Ovary (tissue), 9 donors: ENCODE measurements around the gene ALOX12B. TPM values are rescaled to one million over a fixed set of nuclear protein-coding genes. Genes with fewer than 3 reads are reported as not detected.

Experiments
- DNase-seq, 5 donors: peaks; one replicate each; pipeline ENCODE4 v3.0.0-alpha.2; 2019 to 2020
- H3K27ac ChIP-seq, 2 donors: fragments of 200-600 bp; one replicate each; pipeline versions ENCODE4 v1.5.1 to v1.8.0; 2019 to 2022
- H3K27me3 ChIP-seq: fragments of 200-600 bp; one replicate; pipeline ENCODE4 v1.8.0; 2022
- H3K36me3 ChIP-seq: fragments of 200-600 bp; sonication (generic); one replicate; pipeline ENCODE4 v1.5.1; 2019
- H3K4me1 ChIP-seq: one replicate; pipeline ENCODE4 v1.8.1; 2013; ENCODE audit warnings: mild to moderate bottlenecking, moderate library complexity; ENCODE audit not compliant: insufficient read depth
- H3K4me3 ChIP-seq: fragments of 200-600 bp; sonication (generic); one replicate; pipeline ENCODE4 v1.5.1; 2017
- H3K9me3 ChIP-seq, 2 donors: fragments of 200-600 bp in 1 of 2; sonication (generic) in 1 of 2; one replicate each; pipeline versions ENCODE4 v1.5.1 to v1.8.1; 2013 to 2019; ENCODE audit warnings: mild to moderate bottlenecking in 1 of 2, moderate library complexity in 1 of 2
- EP300 ChIP-seq: sonication (generic); formaldehyde crosslinking; IDR thresholded peaks from one replicate; pipeline ENCODE4 v1.6.1; 2017; ENCODE audit warnings: antibody characterized with exemption
- POLR2A ChIP-seq: fragments of 450-650 bp; IDR thresholded peaks from one replicate; pipeline ENCODE4 v1.6.1; 2017; ENCODE audit warnings: antibody characterized with exemption, mild to moderate bottlenecking, moderate library complexity
- WGBS, 3 donors: extraction: QIAGEN DNeasy Blood & Tissue Kit in 1 of 3; methylation state at CpG; one replicate each; pipeline versions ENCODE4 v1.1.5 to v1.1.7; 2013 to 2017; 5-methylcytosine and 5-hydroxymethylcytosine counted together
- intact Hi-C, 4 donors: fragments of 100-400 bp; cut with DNase I; formaldehyde crosslinking; loops; one replicate each; pipeline versions ENCODE4 v1.11.0 to v1.15.1; 2022 to 2023
- polyA plus RNA-seq, 2 donors: library from polyadenylated mRNA; stranded (reverse); fragments of 200-250 nt in 1 of 2; fragments of 350-450 nt in 1 of 2; fragmentation: Illumina TruSeq in 1 of 2; extraction: RNeasy Lipid Tissue Mini Kit (QIAGEN cat#74804) in 1 of 2; gene quantifications; one replicate each; pipeline ENCODE4 v1.2.3, GENCODE V29; 2013 to 2014
- total RNA-seq, 7 donors: library from RNA; depleted of rRNA in 2 of 7; stranded (reverse); fragments of >200 nt in 2 of 7; fragmentation: NEBNext Ultra II Directional in 3 of 7; extraction: Animal tissue kit (Norgen Biotek cat#: 25700) in 3 of 7; gene quantifications; one replicate each; pipeline versions ENCODE4 v1.1.0 to v1.2.4, GENCODE V29; 2016 to 2023
- TF ChIP-seq, protein P1 (sequence below), 3 donors: fragments of 450-650 bp in 2 of 3; fragments of 200-600 bp in 1 of 3; IDR thresholded peaks; one replicate each; pipeline versions ENCODE4 v1.5.1 to v1.8.0; 2016 to 2022; ENCODE audit warnings: antibody characterized with exemption in 3 of 3, mild to moderate bottlenecking in 1 of 3
- donor health status: DM: no; HTN: no; CAD: no; lungs with moderate emphysema.
- donor health status: DM: no; HTN: no; CAD: no.
- donor health status: Bipolar disorder and iron deficiency.
- donor health status: DM: yes; HTN: yes; CAD: no.
- donor health status: DM: no; HTN: no; CAD: no.
- donor health status: DM: yes; HTN: yes; CAD: no.

ALOX12B gene
- total and polyA plus RNA-seq, 9 donors = 0.70 TPM; not detected in 8

DNA sequence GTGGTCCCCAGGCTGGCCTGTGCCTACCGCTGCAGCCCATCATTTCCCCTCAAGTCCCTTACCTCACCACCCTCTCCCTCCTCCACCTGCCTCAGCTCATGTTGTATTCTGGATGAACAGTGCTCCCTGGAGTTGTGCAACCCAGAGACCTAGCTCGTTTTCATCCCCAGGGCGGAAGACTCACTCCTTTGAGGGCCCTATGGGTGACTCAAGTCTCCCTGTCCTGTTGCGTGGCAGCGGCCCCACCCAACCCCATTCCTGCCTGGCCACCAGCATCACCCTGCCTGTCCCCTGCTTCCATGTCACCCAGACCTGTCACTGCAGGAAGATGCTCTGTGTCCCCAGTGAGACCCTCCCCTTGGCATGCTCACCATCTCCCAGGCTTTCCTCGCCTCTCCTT lies 3.3 kb downstream of the ALOX12B start:
- TF ChIP-seq, protein P1, sequence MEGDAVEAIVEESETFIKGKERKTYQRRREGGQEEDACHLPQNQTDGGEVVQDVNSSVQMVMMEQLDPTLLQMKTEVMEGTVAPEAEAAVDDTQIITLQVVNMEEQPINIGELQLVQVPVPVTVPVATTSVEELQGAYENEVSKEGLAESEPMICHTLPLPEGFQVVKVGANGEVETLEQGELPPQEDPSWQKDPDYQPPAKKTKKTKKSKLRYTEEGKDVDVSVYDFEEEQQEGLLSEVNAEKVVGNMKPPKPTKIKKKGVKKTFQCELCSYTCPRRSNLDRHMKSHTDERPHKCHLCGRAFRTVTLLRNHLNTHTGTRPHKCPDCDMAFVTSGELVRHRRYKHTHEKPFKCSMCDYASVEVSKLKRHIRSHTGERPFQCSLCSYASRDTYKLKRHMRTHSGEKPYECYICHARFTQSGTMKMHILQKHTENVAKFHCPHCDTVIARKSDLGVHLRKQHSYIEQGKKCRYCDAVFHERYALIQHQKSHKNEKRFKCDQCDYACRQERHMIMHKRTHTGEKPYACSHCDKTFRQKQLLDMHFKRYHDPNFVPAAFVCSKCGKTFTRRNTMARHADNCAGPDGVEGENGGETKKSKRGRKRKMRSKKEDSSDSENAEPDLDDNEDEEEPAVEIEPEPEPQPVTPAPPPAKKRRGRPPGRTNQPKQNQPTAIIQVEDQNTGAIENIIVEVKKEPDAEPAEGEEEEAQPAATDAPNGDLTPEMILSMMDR (IDR thresholded peaks at IDR 0.05) = no peak
- TF ChIP-seq POLR2A (no peak), EP300 (no peak)
- no peak overlapping the region for H3K4me3 ChIP-seq
- H3K9me3 ChIP-seq = no peaks in the 10 kb centered on the region
- H3K4me1 ChIP-seq = peaks cover 4% of the 10 kb centered on the region
- no peaks in the 10 kb centered on the region for H3K27me3 ChIP-seq
- H3K27ac ChIP-seq = no peak overlapping the region
- WGBS, 3 donors = 87 to 93% (median 88%) methylated on average over 6 of the region's 6 CpGs
- intact Hi-C loops = loop anchor here in 1 of 4 donors (5.0 kb wide), 1 partner anchor 218 kb away; no protein-coding TSS in a partner anchor
- DNase-seq = no peak
- H3K36me3 ChIP-seq = no peaks in the 10 kb centered on the region

DNA sequence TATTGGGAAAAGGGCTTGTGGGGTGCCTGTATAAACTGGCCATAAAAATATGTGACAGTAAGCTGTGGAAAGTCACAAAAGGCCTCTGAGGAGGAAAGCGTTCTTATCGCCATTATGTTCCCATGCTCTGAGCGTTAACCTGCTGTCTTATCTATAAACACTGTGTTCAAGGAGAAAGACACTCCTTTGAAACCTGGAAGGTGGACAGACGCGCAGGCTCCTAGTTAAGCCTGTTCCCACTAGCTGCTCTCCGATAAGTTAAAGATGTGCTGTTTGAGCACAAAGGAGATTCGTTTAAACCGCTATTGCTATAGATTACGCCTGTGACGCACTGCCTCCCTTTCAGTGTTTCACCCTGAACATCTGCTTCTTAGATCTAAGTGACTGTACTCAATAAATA lies 5.2 kb downstream of the ALOX12B start:
- no peak overlapping the region for H3K27ac ChIP-seq
- H3K4me1 ChIP-seq = peaks cover 5% of the 10 kb centered on the region
- intact Hi-C loops = loop anchor here in 1 of 4 donors (5.0 kb wide), 1 partner anchor 220 kb away; no protein-coding TSS in a partner anchor
- DNase-seq = no peak
- WGBS, 3 donors = 42 to 60% (median 54%) methylated on average over 10 of the region's 10 CpGs
- H3K27me3 ChIP-seq = no peaks in the 10 kb centered on the region
- no peak for TF ChIP-seq EP300
- TF ChIP-seq, protein P1 (IDR thresholded peaks at IDR 0.05) = no peak
- TF ChIP-seq POLR2A = no peak
- H3K36me3 ChIP-seq = no peaks in the 10 kb centered on the region
- no peaks in the 10 kb centered on the region for H3K9me3 ChIP-seq
- H3K4me3 ChIP-seq = no peak overlapping the region

DNA sequence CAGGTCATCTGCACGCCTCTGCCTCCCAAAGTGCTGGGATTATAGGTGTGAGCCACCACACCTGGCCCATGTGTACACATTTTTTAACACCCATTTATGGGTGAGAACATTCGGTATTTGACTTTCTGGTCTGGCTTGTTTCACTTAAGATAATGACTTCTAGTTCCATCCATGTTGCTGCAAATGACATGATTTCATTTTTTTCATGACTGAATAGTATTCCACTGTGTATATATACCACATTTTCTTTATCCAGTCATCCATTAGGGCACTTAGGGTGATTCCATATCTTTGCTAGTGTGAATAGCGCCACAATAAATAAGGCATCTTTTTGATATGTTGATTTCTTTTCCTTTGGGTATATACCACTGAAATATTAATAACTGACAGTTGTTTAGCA lies 5.6 kb downstream of the ALOX12B start:
- Histone ChIP-seq H3K4me3 (no peak overlapping the region), H3K9me3 (no peaks in the 10 kb centered on the region), H3K27ac (no peak overlapping the region), H3K27me3 (no peaks in the 10 kb centered on the region), H3K36me3 (no peaks in the 10 kb centered on the region), H3K4me1 (peaks cover 5% of the 10 kb centered on the region)
- intact Hi-C loops = loop anchor here in 1 of 4 donors (5.0 kb wide), 1 partner anchor 220 kb away; no protein-coding TSS in a partner anchor
- no peak for DNase-seq
- TF ChIP-seq, protein P1 (IDR thresholded peaks at IDR 0.05) = no peak
- no peak for TF ChIP-seq EP300
- TF ChIP-seq POLR2A = no peak
- WGBS, 3 donors = 87 to 95% (median 90%) methylated on average over 3 of the region's 3 CpGs

DNA sequence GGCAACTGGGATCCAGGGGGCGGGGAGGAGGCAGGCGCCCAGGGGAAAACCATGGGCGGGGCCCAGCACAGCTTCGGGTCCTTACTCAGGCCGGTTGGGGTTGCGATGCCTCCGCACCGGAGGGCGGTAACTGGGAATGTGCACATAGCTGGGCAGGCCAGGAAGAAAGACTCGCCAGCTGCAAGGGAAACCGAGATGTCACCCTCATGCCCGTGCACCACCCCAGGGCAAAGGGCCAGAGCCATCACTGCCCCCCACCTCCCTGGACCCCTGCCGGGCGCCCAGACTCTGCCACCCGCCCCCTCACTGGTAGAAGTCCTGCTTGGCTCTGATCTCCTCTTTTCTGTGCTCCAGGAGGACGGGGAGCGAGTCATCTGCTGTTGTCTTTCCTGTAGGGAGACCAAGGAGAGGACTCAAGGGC lies 6.7 kb downstream of the ALOX12B start:
- Histone ChIP-seq H3K9me3 (no peaks in the 10 kb centered on the region), H3K27me3 (no peaks in the 10 kb centered on the region), H3K4me1 (peaks cover 5% of the 10 kb centered on the region), H3K27ac (no peak overlapping the region), H3K36me3 (no peaks in the 10 kb centered on the region), H3K4me3 (no peak overlapping the region)
- 31 to 40% (median 39%) methylated on average over 13 to 17 of the region's 17 CpGs for WGBS, 3 donors
- intact Hi-C loops = loop anchor here in 1 of 4 donors (5.0 kb wide), 1 partner anchor 221 kb away; no protein-coding TSS in a partner anchor
- no peak for TF ChIP-seq EP300
- no peak for TF ChIP-seq POLR2A
- TF ChIP-seq, protein P1 (IDR thresholded peaks at IDR 0.05) = no peak
- no peak for DNase-seq
